ENCODE results near the gene BMPR1A. TPM values are rescaled to one million over a fixed set of nuclear protein-coding genes. Genes with fewer than 3 reads are reported as not detected.
"Not testable (repeated sequence)": the region's sequence is repeated elsewhere in the genome, so short reads cannot be mapped to it uniquely, and the experiment has no call there.

The BMPR1A gene
- polyA plus RNA-seq, 3 donors: 73.6 to 85.4 (median 78.2) TPM

GRCh38 chr10:86962136-86962980 is 205.9 kb downstream of the BMPR1A start:
- DNase-seq (ENCODE audit: low read depth in 3 of 3, low spot score in 2 of 3): no peak

GRCh38 chr10:86962981-86963310 is 206.5 kb downstream of the BMPR1A start:
- no peak for DNase-seq (ENCODE audit: low read depth in 3 of 3, low spot score in 2 of 3)

- DNase-seq (ENCODE audit: low read depth in 3 of 3, low spot score in 2 of 3): no peak
Measured at GRCh38 chr10:86963341-86963919, 207.0 kb downstream of the BMPR1A start.

DNA sequence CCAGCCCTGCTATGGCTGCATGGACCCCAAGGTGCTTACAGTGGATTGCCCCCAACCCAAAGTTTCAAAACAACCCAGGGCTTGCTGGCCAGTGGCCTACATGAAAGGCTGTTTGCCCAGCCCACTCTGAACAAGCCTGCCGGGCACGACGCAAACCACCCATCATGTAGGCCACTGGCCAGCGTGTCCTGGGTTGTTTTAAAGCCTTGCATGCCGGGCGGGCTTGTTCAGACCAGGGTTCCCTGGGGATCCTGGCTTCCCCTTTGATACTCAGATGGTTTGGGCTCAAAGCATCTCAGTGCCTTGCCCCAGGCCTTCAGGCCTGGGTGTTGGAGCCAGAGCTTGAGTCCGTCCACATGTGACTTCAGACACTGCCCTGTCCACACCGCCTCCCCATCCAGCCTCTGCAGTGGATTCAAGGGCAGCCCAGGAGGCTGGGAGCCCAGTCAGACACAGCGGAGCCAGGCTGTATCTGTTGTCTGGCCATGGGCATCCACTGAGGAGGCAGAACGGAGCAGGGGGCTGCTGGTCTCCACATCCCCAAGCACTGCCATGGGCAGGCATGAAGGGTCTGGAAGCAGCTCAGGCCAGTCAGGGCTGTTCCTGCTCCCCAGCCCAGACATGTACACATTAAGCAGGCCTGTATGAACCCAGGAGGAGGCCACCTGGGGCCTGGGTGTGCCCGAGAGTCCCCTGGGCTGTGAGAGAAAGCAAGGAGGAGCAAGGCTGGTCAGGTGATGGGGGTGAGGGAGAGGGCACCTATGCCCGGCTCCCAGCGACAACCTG is 207.8 kb downstream of the BMPR1A start:
- DNase-seq (ENCODE audit: low read depth in 3 of 3, low spot score in 2 of 3): no peak

- DNase-seq (ENCODE audit: low read depth in 3 of 3, low spot score in 2 of 3): no peak
Measured at GRCh38 chr10:86964847-86965190, 208.4 kb downstream of the BMPR1A start.

DNA sequence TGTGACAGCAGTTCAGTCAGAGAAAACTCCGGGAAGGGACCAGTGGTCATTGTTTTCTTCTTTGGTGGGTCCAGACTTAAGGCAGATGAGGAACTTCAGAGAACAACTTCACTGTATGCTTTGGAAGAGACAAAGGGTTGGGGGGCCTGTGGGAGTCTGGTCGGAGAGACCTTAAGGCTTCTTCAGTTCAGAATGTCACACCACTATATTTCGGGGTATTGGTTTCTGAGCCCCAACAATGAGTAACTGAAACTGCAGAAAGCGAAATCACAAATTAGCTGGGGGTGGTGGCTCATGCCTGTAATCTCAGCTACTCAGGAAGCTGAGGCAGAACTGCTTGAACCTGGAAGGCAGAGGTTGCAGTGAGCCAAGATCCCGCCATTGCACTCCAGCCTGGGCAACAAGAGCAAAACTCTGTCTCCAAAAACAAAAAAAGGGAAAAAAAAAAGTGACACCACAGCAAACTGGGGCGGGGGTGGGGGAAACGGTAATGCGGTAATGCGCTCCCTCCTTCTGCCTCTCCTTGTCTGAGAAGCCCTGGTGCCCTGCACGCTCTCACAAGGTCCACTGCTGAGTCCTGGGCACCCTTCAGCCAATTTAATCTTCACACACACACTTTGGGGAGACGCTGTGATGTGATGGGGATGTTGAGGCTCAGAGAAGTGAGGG is 209.7 kb downstream of the BMPR1A start:
- DNase-seq (ENCODE audit: low read depth in 3 of 3, low spot score in 2 of 3): no peak

DNA sequence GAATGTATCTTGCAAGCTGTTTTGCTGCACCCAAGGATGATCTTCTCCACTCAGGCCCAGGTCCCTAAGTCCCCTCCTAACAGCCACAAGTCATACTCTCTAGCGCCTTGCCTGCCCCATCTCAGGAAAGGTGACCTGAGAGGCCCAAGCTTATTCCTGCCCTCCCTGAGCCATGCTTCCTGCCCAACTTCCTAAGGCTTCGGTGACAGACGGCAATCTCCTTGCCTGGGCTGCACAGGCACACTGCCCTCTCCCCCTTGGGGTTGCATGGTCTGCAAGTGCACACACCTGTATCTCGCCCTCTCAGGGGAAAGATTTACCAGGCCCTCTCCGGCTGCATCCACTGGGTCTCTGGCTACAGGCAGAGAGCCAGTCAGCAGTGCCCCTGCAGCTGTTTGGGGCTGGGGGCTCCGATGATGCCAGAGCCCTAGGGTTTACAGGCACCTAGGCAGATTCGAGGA is 211.1 kb downstream of the BMPR1A start:
- no peak for DNase-seq (ENCODE audit: low read depth in 3 of 3, low spot score in 2 of 3)

- no peak for DNase-seq (ENCODE audit: low read depth in 3 of 3, low spot score in 2 of 3)
Measured at GRCh38 chr10:86968271-86968993, 212.0 kb downstream of the BMPR1A start, which contains the start of gene ADIRF. Gene ADIRF (plus strand): TSS chr10:86968482. CDS start chr10:86968545, 63 bp downstream.

- DNase-seq (ENCODE audit: low read depth in 3 of 3, low spot score in 2 of 3): no peak
Measured at GRCh38 chr10:86968994-86969355, 212.6 kb downstream of the BMPR1A start.

- DNase-seq (ENCODE audit: low read depth in 3 of 3, low spot score in 2 of 3): no peak
Measured at GRCh38 chr10:86969421-86970041, 213.1 kb downstream of the BMPR1A start.

- DNase-seq (ENCODE audit: low read depth in 3 of 3, low spot score in 2 of 3): no peak
Measured at GRCh38 chr10:86970162-86970981, 214.0 kb downstream of the BMPR1A start.

DNA sequence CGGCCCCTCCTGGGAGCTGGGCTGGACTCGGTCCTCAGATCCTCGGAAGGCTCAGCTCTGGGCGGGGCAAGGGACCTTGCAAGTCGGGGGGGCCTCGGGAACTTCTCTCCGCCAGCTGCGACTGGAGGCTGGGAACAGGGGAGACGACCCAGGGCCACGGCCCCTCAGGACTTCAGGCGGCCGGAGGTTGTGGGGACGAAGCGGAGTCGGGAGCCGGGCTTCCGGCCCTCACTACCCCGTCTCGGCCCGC is 214.5 kb downstream of the BMPR1A start:
- no peak for DNase-seq (ENCODE audit: low read depth in 3 of 3, low spot score in 2 of 3)

DNA sequence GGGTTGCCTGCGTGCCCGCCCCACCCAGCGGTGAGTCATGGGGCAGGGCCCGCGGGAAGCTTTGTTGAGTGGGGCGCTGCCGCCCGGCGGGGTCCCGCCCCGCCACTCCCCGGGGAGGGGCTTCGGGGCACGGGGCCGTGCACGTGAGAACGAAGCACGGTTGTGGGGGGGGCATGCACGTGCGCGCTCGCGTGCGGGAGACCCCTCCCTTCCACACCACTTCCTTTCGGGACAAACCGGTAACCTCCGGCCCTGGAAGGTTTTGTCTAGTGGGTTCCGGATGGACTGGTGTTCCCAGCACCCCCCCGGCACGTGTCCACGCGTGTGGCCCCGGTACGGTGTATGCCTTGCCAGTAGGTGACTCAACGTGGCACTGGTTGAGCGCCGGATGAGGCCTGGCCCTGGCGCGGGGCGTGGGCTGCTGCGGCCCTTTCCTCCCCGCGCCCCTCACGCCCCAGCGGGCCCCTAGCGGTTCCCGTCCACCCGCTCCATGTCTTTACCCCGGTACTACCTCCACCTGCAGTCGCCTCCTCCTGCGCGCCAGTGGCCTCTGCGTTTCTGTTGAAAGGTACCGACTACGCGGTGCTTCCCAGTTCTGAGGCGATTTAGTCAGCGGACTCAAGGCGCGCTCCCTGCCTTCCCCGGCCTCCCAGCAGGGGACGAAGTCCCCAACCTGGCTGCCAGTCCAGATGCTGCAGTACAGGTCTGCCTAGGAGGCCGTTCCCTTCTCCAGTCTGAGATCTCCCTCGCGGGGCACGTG is 215.0 kb downstream of the BMPR1A start:
- DNase-seq (ENCODE audit: low read depth in 3 of 3, low spot score in 2 of 3): peak in 1 of 3 donors; percentile 44

- DNase-seq (ENCODE audit: low read depth in 3 of 3, low spot score in 2 of 3): no peak
Measured at GRCh38 chr10:86972613-86973380, 216.4 kb downstream of the BMPR1A start.

- DNase-seq (ENCODE audit: low read depth in 3 of 3, low spot score in 2 of 3): no peak
Measured at GRCh38 chr10:86974484-86974883, 218.1 kb downstream of the BMPR1A start.

GRCh38 chr10:86976362-86977056 is 220.1 kb downstream of the BMPR1A start:
- DNase-seq (ENCODE audit: low read depth in 3 of 3, low spot score in 2 of 3): no peak

DNA sequence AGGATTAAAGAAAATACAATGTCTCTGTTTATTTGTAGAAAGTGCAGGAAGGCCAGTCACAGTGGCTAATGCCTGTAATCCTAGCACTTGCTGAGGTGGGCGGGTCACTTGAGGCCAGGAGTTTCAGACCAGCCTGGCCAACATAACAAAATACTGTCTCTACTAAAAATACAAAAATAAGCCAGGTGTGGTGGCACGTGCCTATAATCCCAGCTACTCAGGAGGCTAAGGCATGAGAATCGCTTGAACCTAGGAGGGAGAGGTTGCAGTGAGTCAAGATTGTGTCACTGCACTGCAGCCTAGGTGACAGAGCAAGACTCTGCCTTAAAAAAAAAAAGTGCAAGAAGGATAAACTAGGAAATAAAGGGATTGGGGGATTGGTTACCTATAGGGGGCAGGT is 222.0 kb downstream of the BMPR1A start:
- not testable (repeated sequence) for DNase-seq (ENCODE audit: low read depth in 3 of 3, low spot score in 2 of 3)

Measured in right renal cortex interstitium (tissue), 3 donors.